IMR-90 (cell line): Measurements from ENCODE around the gene DPP10. TPM values are rescaled to one million over a fixed set of nuclear protein-coding genes. Genes with fewer than 3 reads are reported as not detected.

Experiments
- ATAC-seq: fragments of 200-7000 bp; cut with Tn5 transposase; 2 replicates; pipeline ENCODE4 v1.9.1; 2020; ENCODE audit warnings: low read depth, mild to moderate bottlenecking, moderate library complexity
- BruUV-seq: library from RNA; stranded (reverse); fragments of 400-500 nt; replicated peaks from 2 replicates; lab custom pipeline; 2021; lab: Mats Ljungman, UMichigan
- CTCF ChIA-PET: fragments of 300-600 bp; formaldehyde crosslinking; extraction: SDS; loops from one replicate; lab custom pipeline; 2021; ENCODE audit warnings: antibody characterized with exemption; lab: Yijun Ruan, JAX
- POLR2A ChIA-PET: fragments of 300-600 bp; sonication (Branson Sonifier 250); formaldehyde crosslinking; loops from one replicate; lab custom pipeline; 2022; ENCODE audit warnings: antibody characterized with exemption; ENCODE audit not compliant: unreplicated experiment; lab: Charles Lee
- DNase-seq: peaks from one replicate; pipeline ENCODE4 v3.0.0; 2013
- H2AFZ ChIP-seq: replicated peaks from 2 replicates; pipeline ENCODE3; 2013; ENCODE audit warnings: low read length, mild to moderate bottlenecking; ENCODE audit not compliant: poor library complexity
- H2AK5ac ChIP-seq: 2 replicates; pipeline ENCODE4 v1.6.1; 2013; ENCODE audit warnings: low read depth, low read length, inconsistent platforms
- H2AK9ac ChIP-seq: replicated peaks from 2 replicates; pipeline ENCODE3; 2013; ENCODE audit warnings: mild to moderate bottlenecking, low read depth, low read length, moderate library complexity; ENCODE audit not compliant: poor library complexity
- H2BK120ac ChIP-seq: 2 replicates; pipeline ENCODE4 v1.6.1; 2013; ENCODE audit warnings: low read depth, low read length, inconsistent platforms
- H2BK15ac ChIP-seq: 3 replicates; pipeline ENCODE4 v1.6.1; 2013; ENCODE audit warnings: low read depth, low read length, inconsistent platforms
- H2BK20ac ChIP-seq: 2 replicates; pipeline ENCODE4 v1.6.1; 2013; ENCODE audit warnings: low read depth, mild to moderate bottlenecking, inconsistent platforms, low read length, moderate library complexity
- H2BK5ac ChIP-seq: 2 replicates; pipeline ENCODE4 v1.6.1; 2013; ENCODE audit warnings: mild to moderate bottlenecking, low read depth, low read length, inconsistent platforms; ENCODE audit not compliant: poor library complexity, severe bottlenecking
- H3K14ac ChIP-seq: replicated peaks from 2 replicates; pipeline ENCODE4 v1.6.1; 2013; ENCODE audit warnings: low read depth, low read length, inconsistent platforms
- H3K18ac ChIP-seq: 2 replicates; pipeline ENCODE4 v1.6.1; 2013; ENCODE audit warnings: low read depth, low read length, control low read depth
- H3K23ac ChIP-seq: 2 replicates; pipeline ENCODE4 v1.6.1; 2013; ENCODE audit warnings: low read depth, low read length, inconsistent platforms
- H3K27ac ChIP-seq: 2 replicates; pipeline ENCODE4 v1.5.1; 2013; ENCODE audit warnings: mild to moderate bottlenecking, control low read depth, low read length; ENCODE audit not compliant: insufficient read depth
- H3K27me3 ChIP-seq: 2 replicates; pipeline ENCODE4 v1.6.1; 2013; ENCODE audit warnings: low read length; ENCODE audit not compliant: control insufficient read depth, insufficient read depth
- H3K36me3 ChIP-seq: 2 replicates; pipeline ENCODE4 v1.6.1; 2013; ENCODE audit warnings: low read length, mixed read lengths; ENCODE audit not compliant: control insufficient read depth, insufficient read depth
- H3K4ac ChIP-seq: 2 replicates; pipeline ENCODE4 v1.6.1; 2013; ENCODE audit warnings: low read depth, low read length, inconsistent platforms
- H3K4me1 ChIP-seq: 2 replicates; pipeline ENCODE4 v1.6.1; 2013; ENCODE audit warnings: low read length, mixed read lengths; ENCODE audit not compliant: control insufficient read depth, insufficient read depth
- H3K4me2 ChIP-seq: 2 replicates; pipeline ENCODE4 v1.6.1; 2013; ENCODE audit warnings: low read depth, mild to moderate bottlenecking, control low read depth, low read length, moderate library complexity
- H3K4me3 ChIP-seq: 2 replicates; pipeline ENCODE4 v1.5.1; 2013; ENCODE audit warnings: low read depth, mild to moderate bottlenecking, control low read depth, low read length, moderate library complexity; ENCODE audit not compliant: insufficient read depth
- H3K56ac ChIP-seq: 2 replicates; pipeline ENCODE4 v1.6.1; 2013; ENCODE audit warnings: low read length, inconsistent platforms; ENCODE audit not compliant: insufficient read depth; ENCODE audit errors: extremely low read depth
- H3K79me1 ChIP-seq, 2 experiments: 2 replicates each; pipeline ENCODE4 v1.6.1; 2013; ENCODE audit warnings: low read length in 2 of 2, inconsistent platforms in 1 of 2, low read depth in 1 of 2
- H3K9ac ChIP-seq: 2 replicates; pipeline ENCODE4 v1.6.1; 2013; ENCODE audit warnings: low read depth, low read length, control low read depth
- H3K9me1 ChIP-seq: 2 replicates; pipeline ENCODE4 v1.6.1; 2013; ENCODE audit warnings: low read length, inconsistent platforms; ENCODE audit not compliant: insufficient read depth
- H3K9me3 ChIP-seq: 2 replicates; pipeline ENCODE4 v1.6.1; 2013; ENCODE audit warnings: low read length; ENCODE audit not compliant: control insufficient read depth, insufficient read depth
- H4K20me1 ChIP-seq: 2 replicates; pipeline ENCODE4 v1.6.1; 2013; ENCODE audit warnings: low read length, inconsistent platforms; ENCODE audit not compliant: insufficient read depth
- H4K5ac ChIP-seq: 2 replicates; pipeline ENCODE4 v1.6.1; 2013; ENCODE audit warnings: mild to moderate bottlenecking, low read depth, low read length, control low read depth
- H4K8ac ChIP-seq, 2 experiments: 2 replicates each; pipeline ENCODE4 v1.6.1; 2013; ENCODE audit warnings: low read depth in 2 of 2, low read length in 2 of 2, control low read depth in 1 of 2, inconsistent platforms in 1 of 2
- H4K91ac ChIP-seq: 2 replicates; pipeline ENCODE4 v1.6.1; 2013; ENCODE audit warnings: low read depth, low read length, inconsistent platforms; ENCODE audit not compliant: insufficient read depth
- CTCF ChIP-seq: conservative IDR thresholded peaks from 2 replicates; pipeline ENCODE4 v1.5.1; 2012; ENCODE audit warnings: mild to moderate bottlenecking, low read depth, low read length, improper control_type of control experiment
- SMC3 ChIP-seq: fragments of 150-350 bp; IDR thresholded peaks from 2 replicates; pipeline ENCODE4 v1.6.1; 2016; ENCODE audit warnings: low read depth, mild to moderate bottlenecking, antibody characterized with exemption, low read length, moderate library complexity
- WGBS, 2 experiments: methylation state at CpG; one replicate each; pipeline versions ENCODE4 v1.1.5 to v1.1.7; 2013; ENCODE audit warnings: missing lambda C conversion rate in 2 of 2; ENCODE audit not compliant: insufficient read length in 1 of 2; ENCODE audit errors: extremely low coverage in 2 of 2; 5-methylcytosine and 5-hydroxymethylcytosine counted together
- dilution Hi-C: fragments of 300-500 bp; cut with HindIII; formaldehyde crosslinking; loops from one replicate; pipeline ENCODE4 v1.14.3; 2018; ENCODE audit warnings: low sequenced_read_pairs; ENCODE audit not compliant: unreplicated experiment
- in situ Hi-C: fragments of 300-500 bp; cut with MboI; formaldehyde crosslinking; loops from 3 replicates; pipeline ENCODE4 v1.14.3; 2019; ENCODE audit warnings: low sequenced_read_pairs, inconsistent platforms, mixed read lengths
- intact Hi-C: fragments of 100-400 bp; cut with micrococcal nuclease; formaldehyde crosslinking; loops from 2 replicates; pipeline ENCODE4 v1.10.0; 2022
- polyA plus RNA-seq, 3 experiments: library from polyadenylated mRNA; depleted of rRNA; stranded (reverse); fragments of >200 nt; gene quantifications; 2 replicates each; pipeline ENCODE4 v1.2.3, GENCODE V29; 2012; ENCODE audit warnings: low replicate concordance in 1 of 3
- total RNA-seq: library from RNA; depleted of rRNA; stranded (reverse); fragments of >200 nt; gene quantifications from 2 replicates; pipeline ENCODE4 v1.2.3, GENCODE V29; 2012

DPP10 gene
- total and polyA plus RNA-seq, 2 of the 4 experiments (the other 2 are of a cell fraction) = not detected

GRCh38 chr2:114527330-114527983, 85.0 kb downstream of the DPP10 start:
- Histone ChIP-seq H2BK120ac (no peak overlapping the region), H3K4me3 (no peak overlapping the region), H4K91ac (no peak overlapping the region), H4K5ac (no peak overlapping the region), H2AK5ac (no peak overlapping the region), H3K27ac (no peak overlapping the region), H3K56ac (no peak overlapping the region), H3K4ac (no peak overlapping the region), H3K79me1 (no peaks in the 10 kb centered on the region), H3K9ac (no peak overlapping the region), H2AFZ (no peak overlapping the region), H3K18ac (no peak overlapping the region), H3K9me1 (no peaks in the 10 kb centered on the region), H3K4me2 (no peak overlapping the region), H3K14ac (no peak overlapping the region), H4K8ac (no peak overlapping the region), H4K20me1 (no peaks in the 10 kb centered on the region), H2BK20ac (no peak overlapping the region), H3K23ac (no peak overlapping the region), H3K4me1 (no peaks in the 10 kb centered on the region), H3K27me3 (no peaks in the 10 kb centered on the region), H2BK5ac (no peak overlapping the region), H3K9me3 (no peaks in the 10 kb centered on the region), H3K36me3 (no peaks in the 10 kb centered on the region), H2BK15ac (no peak overlapping the region), H2AK9ac (no peak overlapping the region)
- dilution Hi-C loops = no loop called here
- CTCF ChIA-PET = no interaction called here
- no TSS peak for BruUV-seq
- intact Hi-C loops = no loop called here
- in situ Hi-C loops = no loop called here
- ATAC-seq (no peak), DNase-seq (no peak)
- TF ChIP-seq SMC3 = no peak
- no peak for TF ChIP-seq CTCF
- WGBS, 2 experiments = no CpG with 5 or more reads among the region's 9 CpGs
- POLR2A ChIA-PET = no interaction called here
